RWPE1 (cell line): ENCODE measurements around the gene PLCXD1.
"Not testable (repeated sequence)": the region's sequence is repeated elsewhere in the genome, so short reads cannot be mapped to it uniquely, and the experiment has no call there.

Experiments used
- CTCF ChIA-PET: fragments of 350-600 bp; sonication (Branson Sonifier 250); formaldehyde crosslinking; extraction: SDS; loops from one replicate; lab custom pipeline; 2021; lab: Yijun Ruan, JAX
- POLR2A ChIA-PET: fragments of 400-600 bp; formaldehyde crosslinking; extraction: SDS; loops from one replicate; lab custom pipeline; 2020; ENCODE audit warnings: antibody characterized with exemption; ENCODE audit not compliant: low non-redundant PET; lab: Yijun Ruan, JAX
- DNase-seq: peaks from one replicate; pipeline ENCODE4 v3.0.0; 2012; ENCODE audit warnings: low spot score
- H3K27ac ChIP-seq: fragments of 450-650 bp; 2 replicates; pipeline ENCODE4 v1.5.1; 2017
- TF ChIP-seq, protein P1 (sequence below): fragments of 450-650 bp; conservative IDR thresholded peaks from 2 replicates; pipeline ENCODE4 v1.5.1; 2017; ENCODE audit warnings: low read depth, mild to moderate bottlenecking

Gene PLCXD1, protein sequence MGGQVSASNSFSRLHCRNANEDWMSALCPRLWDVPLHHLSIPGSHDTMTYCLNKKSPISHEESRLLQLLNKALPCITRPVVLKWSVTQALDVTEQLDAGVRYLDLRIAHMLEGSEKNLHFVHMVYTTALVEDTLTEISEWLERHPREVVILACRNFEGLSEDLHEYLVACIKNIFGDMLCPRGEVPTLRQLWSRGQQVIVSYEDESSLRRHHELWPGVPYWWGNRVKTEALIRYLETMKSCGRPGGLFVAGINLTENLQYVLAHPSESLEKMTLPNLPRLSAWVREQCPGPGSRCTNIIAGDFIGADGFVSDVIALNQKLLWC

DNA sequence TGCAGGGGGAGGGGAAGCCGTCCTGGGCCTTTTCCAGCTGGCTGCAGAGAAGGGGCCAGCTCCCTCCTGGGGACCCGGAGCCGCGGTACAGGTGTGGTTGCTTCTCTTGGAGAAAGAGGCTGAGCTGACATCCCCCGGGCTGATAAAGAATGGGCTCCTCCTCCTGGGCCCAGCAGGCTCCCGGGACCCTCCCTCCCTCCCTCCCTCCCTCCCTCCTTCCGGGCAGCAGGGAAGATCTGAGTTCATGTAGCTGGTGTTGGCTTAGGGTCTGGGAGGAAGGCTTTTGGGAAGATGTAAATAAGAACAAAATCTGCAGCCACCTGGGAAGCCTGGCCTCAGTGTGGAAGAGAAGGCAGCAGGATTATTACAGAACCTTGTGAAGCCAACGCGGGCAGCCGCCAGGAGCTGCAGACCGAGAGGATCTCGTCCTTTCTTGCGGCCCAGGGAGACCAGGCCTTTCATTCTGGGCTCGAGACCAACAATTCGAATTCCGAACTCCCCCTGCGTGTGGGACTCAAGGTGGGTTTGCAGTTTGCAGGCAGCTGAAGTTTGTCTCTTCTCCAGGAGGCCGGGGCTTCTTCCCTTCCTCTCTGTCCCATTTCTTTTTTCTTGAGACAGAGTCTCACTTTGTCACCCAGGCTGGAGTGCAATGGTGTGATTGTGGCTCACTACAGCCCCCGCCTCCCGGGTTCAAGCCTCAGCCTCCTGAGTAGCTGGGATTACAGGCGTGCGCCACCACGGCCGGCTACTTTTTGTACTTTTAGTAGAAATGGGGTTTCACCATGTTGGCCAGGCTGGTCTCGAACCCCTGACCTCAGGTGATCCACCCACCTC is at the start of gene PLCXD1:
PLCXD1 (plus strand) TSS at position 216 of the 834 bp plus-strand sequence. CDS start 2,807 bp downstream, outside the sequence.
- POLR2A ChIA-PET, result no interaction called here
- CTCF ChIA-PET, result no interaction called here
- TF ChIP-seq, protein P1, sequence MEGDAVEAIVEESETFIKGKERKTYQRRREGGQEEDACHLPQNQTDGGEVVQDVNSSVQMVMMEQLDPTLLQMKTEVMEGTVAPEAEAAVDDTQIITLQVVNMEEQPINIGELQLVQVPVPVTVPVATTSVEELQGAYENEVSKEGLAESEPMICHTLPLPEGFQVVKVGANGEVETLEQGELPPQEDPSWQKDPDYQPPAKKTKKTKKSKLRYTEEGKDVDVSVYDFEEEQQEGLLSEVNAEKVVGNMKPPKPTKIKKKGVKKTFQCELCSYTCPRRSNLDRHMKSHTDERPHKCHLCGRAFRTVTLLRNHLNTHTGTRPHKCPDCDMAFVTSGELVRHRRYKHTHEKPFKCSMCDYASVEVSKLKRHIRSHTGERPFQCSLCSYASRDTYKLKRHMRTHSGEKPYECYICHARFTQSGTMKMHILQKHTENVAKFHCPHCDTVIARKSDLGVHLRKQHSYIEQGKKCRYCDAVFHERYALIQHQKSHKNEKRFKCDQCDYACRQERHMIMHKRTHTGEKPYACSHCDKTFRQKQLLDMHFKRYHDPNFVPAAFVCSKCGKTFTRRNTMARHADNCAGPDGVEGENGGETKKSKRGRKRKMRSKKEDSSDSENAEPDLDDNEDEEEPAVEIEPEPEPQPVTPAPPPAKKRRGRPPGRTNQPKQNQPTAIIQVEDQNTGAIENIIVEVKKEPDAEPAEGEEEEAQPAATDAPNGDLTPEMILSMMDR, result no peak
- DNase-seq, result no peak
- peak within 1 kb of the TSS; percentile 55 for H3K27ac ChIP-seq

DNA sequence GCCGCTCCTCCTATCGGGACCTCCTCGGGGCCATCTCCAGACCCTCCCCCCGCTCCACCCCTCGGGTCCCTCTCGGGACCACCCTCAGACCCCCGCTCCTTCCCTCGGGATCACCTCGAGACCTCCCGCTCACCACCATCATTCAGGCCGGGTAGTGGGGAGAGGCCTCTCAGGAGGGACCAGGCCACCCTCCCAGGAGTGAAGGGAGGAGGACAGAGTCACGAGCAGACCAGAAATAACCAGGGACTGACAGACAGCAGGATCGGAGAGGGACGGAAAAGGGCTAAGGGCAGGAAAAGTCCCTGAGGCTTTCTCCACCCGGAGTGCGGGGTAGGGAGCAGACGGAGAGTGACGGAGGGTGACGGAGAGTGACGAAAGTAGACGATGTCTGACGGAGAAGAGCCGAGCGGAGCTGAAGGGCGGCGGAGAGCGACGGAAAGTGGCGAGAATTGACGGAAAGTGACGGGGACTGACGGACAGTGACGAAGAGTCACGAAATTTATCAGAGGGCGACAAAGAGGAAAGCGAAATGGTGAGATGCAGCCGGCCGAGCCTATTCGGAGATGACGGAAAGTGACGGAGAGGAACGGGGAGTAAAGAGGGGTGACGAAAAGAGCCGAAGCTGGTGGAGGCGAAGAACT is 49.4 kb upstream of the PLCXD1 start:
- CTCF ChIA-PET, POLR2A ChIA-PET, H3K27ac ChIP-seq, DNase-seq: not testable (repeated sequence)

DNA sequence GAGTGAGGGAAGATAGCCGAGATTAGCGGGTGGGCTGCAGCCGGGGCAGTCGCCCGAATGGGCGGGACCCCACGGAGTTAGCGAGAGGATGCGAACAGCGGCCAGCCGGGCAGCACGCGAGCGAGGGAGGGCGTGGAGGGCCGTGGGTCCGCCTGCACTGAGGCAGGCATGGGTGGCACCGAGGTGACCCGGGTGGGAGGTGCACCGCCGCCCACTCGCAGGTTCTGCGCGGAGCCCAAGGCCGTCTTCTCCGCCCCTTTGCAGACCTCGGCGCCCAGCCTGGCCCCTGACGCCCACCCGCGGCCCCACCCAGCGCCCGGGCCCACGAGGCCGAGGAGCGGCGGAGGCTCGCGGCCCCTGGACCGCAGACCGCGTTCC is 48.9 kb upstream of the PLCXD1 start:
- CTCF ChIA-PET, DNase-seq, POLR2A ChIA-PET, H3K27ac ChIP-seq: not testable (repeated sequence)

DNA sequence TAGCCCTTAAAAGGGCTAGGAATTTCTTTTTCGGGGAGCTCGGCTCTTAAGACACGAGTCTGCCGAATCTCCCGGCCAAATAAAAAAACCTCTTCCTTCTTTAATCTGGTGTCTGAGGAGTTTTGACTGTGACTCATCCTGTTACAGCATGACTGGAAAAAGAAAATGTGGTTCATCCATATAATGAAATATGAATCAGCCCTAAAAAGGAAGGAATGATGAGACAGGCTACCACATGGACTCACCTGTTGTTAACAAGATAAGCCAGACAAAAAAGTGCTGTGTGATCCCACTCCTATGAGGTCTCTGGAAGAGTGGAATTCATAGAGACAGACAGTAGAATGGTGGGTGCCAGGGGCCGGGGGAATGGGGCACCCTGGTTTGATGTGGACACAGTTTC is 45.0 kb upstream of the PLCXD1 start:
- CTCF ChIA-PET, POLR2A ChIA-PET, H3K27ac ChIP-seq, DNase-seq: not testable (repeated sequence)

DNA sequence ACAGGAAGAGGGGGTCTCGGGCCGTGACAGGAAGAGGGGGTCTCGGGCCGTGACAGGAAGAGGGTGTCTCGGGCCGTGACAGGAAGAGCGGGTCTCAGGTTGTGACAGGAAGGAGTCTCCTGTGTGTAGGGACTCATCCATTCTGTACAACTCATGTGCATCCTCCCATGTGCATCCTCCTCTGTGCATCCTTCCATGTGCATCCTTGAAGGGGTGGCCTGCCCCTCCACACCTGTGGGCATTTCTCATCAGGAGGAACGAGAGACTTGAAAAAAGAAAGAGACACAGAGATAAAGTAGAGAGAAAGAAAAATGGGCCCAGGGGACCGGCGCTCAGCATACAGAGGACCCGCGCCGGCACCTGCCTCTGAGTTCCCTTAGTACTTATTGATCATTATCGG is 30.2 kb upstream of the PLCXD1 start:
- TF ChIP-seq, protein P1, result no peak
- no peak overlapping the region for H3K27ac ChIP-seq
- DNase-seq, result no peak
- POLR2A ChIA-PET, result no interaction called here
- CTCF ChIA-PET, result no interaction called here

DNA sequence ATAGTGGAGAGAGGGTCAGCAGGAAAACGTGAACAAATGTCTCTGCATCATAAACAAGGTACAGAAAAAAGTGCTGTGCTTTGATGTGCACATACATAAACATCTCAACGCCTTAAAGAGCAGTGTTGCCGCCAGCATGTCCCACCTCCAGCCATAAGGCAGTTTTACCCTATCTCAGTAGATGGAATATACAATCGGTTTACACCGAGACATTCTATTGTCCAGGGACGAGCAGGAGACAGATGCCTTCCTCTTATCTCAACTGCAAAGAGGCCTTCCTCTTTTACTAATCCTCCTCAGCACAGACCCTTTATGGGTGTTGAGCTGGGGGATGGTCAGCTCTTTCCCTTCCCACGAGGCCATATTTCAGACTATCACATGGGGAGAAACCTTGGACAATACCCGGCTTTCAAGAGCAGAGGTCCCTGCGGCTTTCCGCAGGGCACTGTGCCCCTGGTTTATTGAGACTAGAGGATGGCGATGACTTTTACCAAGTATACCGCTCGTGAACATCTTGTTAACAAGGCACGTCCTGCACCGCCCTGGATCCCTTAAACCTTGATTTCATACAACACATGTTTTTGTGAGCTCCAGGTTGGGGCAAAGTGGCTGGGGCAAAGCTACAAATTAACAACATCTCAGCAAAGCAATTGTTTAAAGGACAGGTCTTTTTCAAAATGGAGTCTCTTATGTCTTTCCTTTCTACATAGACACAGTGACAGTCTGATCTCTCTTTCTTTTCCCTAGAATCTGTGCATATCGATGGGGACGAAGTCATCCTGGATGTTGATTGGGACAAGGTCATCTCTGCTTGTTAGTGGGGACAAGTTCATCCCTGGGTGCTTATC is 29.6 kb upstream of the PLCXD1 start:
- DNase-seq, H3K27ac ChIP-seq, CTCF ChIA-PET, POLR2A ChIA-PET: not testable (repeated sequence)

DNA sequence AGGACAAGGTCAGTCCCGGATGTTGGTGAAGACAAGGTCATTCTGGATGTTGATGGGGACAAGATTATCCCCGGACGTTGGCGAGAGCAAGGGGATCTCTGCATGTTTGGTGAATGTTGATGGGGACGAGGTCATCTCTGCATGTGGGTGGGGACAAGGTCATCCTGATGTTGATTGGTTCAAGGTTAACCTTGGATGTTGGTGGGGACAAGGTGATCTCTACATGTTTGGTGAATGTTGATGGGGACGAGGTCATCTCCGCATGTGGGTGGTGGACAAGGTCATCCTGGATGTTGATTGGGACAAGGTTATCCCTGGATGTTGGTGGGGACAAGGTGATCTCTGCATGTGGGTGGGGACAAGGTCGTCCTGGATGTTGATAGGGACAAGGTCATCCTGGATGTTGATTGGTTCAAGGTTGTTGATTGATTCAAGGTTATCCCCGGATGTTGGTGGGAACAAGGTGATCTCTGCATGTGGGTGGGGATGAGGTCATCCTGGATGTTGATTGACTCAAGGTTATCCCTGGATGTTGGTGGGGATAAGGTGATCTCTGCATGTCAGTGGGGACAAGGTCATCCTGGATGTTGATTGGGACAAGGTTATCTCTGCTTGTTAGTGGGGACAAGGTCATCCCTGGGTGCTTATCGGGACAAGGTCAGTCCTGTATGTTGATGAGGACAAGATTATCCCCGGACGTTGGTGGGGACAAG is 28.8 kb upstream of the PLCXD1 start:
- POLR2A ChIA-PET, result no interaction called here
- CTCF ChIA-PET, result no interaction called here
- TF ChIP-seq, protein P1, result no peak
- H3K27ac ChIP-seq, result no peak overlapping the region
- no peak for DNase-seq

DNA sequence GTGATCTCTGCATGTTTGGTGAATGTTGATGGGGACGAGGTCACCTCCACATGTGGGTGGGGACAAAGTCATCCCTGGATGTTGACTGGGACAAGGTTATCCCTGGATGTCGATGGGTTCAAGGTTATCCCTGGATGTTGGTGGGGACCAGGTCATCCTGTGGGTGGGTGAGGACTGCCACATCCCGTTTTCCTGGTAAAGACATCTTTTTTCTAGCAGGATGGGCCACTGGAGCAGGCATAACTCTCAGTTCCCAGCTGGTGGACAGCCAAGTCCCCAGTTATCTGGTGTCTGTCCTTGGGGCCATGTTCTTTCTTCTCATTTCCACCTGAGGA is 28.3 kb upstream of the PLCXD1 start:
- ChIA-PET CTCF (no interaction called here), POLR2A (no interaction called here)
- TF ChIP-seq, protein P1, result no peak
- no peak for DNase-seq
- no peak overlapping the region for H3K27ac ChIP-seq
